Colonic mucosa (tissue), 4 donors: ENCODE results near the gene IFT43. TPM values are rescaled to one million over a fixed set of nuclear protein-coding genes. Genes with fewer than 3 reads are reported as not detected.

Source experiments
- DNase-seq: peaks from one replicate; pipeline ENCODE4 v3.0.0-alpha.2; 2020
- H3K27ac ChIP-seq: fragments of 200-600 bp; one replicate; pipeline ENCODE4 v1.8.0; 2021
- H3K27me3 ChIP-seq: fragments of 200-600 bp; one replicate; pipeline ENCODE4 v1.8.0; 2021
- H3K36me3 ChIP-seq: fragments of 200-600 bp; one replicate; pipeline ENCODE4 v1.8.0; 2021
- H3K4me1 ChIP-seq: fragments of 200-600 bp; one replicate; pipeline ENCODE4 v1.8.0; 2021; ENCODE audit warnings: mild to moderate bottlenecking
- H3K4me3 ChIP-seq: fragments of 200-600 bp; one replicate; pipeline ENCODE4 v1.8.0; 2021
- H3K9ac ChIP-seq, 2 donors: one replicate each; pipeline ENCODE4 v1.7.0; 2013; ENCODE audit warnings: control low read depth in 2 of 2, low read depth in 2 of 2, low read length in 2 of 2
- H3K9me3 ChIP-seq: fragments of 200-600 bp; one replicate; pipeline ENCODE4 v1.8.0; 2021
- CTCF ChIP-seq: fragments of 200-600 bp; IDR thresholded peaks from one replicate; pipeline ENCODE4 v1.8.0; 2022; ENCODE audit warnings: antibody characterized with exemption, mild to moderate bottlenecking
- intact Hi-C: fragments of 100-400 bp; cut with DNase I; formaldehyde crosslinking; loops from one replicate; pipeline ENCODE4 v1.14.1; 2022
- total RNA-seq, 2 donors: library from RNA; stranded (reverse); fragmentation: NEBNext Ultra II Directional in 1 of 2; extraction: Animal tissue kit (Norgen Biotek cat#: 25700) in 1 of 2; gene quantifications; one replicate each; pipeline ENCODE4 v1.2.1, GENCODE V29; 2021
- donor health status: healthy.
- donor health status: DM: no; HTN: no; CAD: no.
- donor health status: DM: no; HTN: no; CAD: no.

The IFT43 gene
- total RNA-seq, 2 donors from 2014 or later: 26.5 to 26.6 TPM

- no peak for TF ChIP-seq CTCF
- Histone ChIP-seq H3K27ac (no peak overlapping the region), H3K27me3 (no peaks in the 10 kb centered on the region), H3K36me3 (no peaks in the 10 kb centered on the region), H3K9ac (no peak overlapping the region), H3K4me1 (no peaks in the 10 kb centered on the region), H3K4me3 (no peak overlapping the region), H3K9me3 (no peaks in the 10 kb centered on the region)
- intact Hi-C loops: no loop called here
- no peak for DNase-seq
Observed at GRCh38 chr14:76015191-76015590, 29.6 kb downstream of the IFT43 start.

- Histone ChIP-seq H3K27ac (no peak overlapping the region), H3K36me3 (no peaks in the 10 kb centered on the region), H3K4me1 (no peaks in the 10 kb centered on the region), H3K4me3 (no peak overlapping the region), H3K9me3 (no peaks in the 10 kb centered on the region), H3K9ac (no peak overlapping the region), H3K27me3 (no peaks in the 10 kb centered on the region)
- intact Hi-C loops: no loop called here
- DNase-seq: no peak
- no peak for TF ChIP-seq CTCF
Observed at GRCh38 chr14:76015668-76016067, 30.1 kb downstream of the IFT43 start.

- Histone ChIP-seq H3K9me3 (no peaks in the 10 kb centered on the region), H3K4me1 (no peaks in the 10 kb centered on the region), H3K4me3 (no peak overlapping the region), H3K9ac (no peak overlapping the region), H3K36me3 (no peaks in the 10 kb centered on the region), H3K27ac (no peak overlapping the region), H3K27me3 (no peaks in the 10 kb centered on the region)
- no peak for TF ChIP-seq CTCF
- no peak for DNase-seq
- intact Hi-C loops: no loop called here
Observed at GRCh38 chr14:76019676-76020075, 34.1 kb downstream of the IFT43 start.

GRCh38 chr14:76022991-76023390, 37.4 kb downstream of the IFT43 start:
- Histone ChIP-seq H3K9ac (no peak overlapping the region), H3K36me3 (no peaks in the 10 kb centered on the region), H3K27me3 (no peaks in the 10 kb centered on the region), H3K27ac (no peak overlapping the region), H3K4me3 (no peak overlapping the region), H3K4me1 (no peaks in the 10 kb centered on the region), H3K9me3 (no peaks in the 10 kb centered on the region)
- intact Hi-C loops: no loop called here
- TF ChIP-seq CTCF: no peak
- no peak for DNase-seq

GRCh38 chr14:76023757-76024156, 38.2 kb downstream of the IFT43 start:
- no peak for TF ChIP-seq CTCF
- no peak for DNase-seq
- no peaks in the 10 kb centered on the region for H3K4me1 ChIP-seq
- H3K4me3 ChIP-seq: no peak overlapping the region
- H3K9ac ChIP-seq: no peak overlapping the region
- no peaks in the 10 kb centered on the region for H3K36me3 ChIP-seq
- H3K27ac ChIP-seq: no peak overlapping the region
- no peaks in the 10 kb centered on the region for H3K27me3 ChIP-seq
- intact Hi-C loops: no loop called here
- no peaks in the 10 kb centered on the region for H3K9me3 ChIP-seq
